HG03575 (cell line): ENCODE measurements around the gene ADRM1.

Experiments used
- ATAC-seq: cut with Tn5 transposase; IDR thresholded peaks from one replicate; pipeline ENCODE4 v1.9.1; 2021; ENCODE audit not compliant: unreplicated experiment, insufficient number of reproducible peaks, low FRiP score; ENCODE audit errors: extremely low read depth

ADRM1 gene

DNA sequence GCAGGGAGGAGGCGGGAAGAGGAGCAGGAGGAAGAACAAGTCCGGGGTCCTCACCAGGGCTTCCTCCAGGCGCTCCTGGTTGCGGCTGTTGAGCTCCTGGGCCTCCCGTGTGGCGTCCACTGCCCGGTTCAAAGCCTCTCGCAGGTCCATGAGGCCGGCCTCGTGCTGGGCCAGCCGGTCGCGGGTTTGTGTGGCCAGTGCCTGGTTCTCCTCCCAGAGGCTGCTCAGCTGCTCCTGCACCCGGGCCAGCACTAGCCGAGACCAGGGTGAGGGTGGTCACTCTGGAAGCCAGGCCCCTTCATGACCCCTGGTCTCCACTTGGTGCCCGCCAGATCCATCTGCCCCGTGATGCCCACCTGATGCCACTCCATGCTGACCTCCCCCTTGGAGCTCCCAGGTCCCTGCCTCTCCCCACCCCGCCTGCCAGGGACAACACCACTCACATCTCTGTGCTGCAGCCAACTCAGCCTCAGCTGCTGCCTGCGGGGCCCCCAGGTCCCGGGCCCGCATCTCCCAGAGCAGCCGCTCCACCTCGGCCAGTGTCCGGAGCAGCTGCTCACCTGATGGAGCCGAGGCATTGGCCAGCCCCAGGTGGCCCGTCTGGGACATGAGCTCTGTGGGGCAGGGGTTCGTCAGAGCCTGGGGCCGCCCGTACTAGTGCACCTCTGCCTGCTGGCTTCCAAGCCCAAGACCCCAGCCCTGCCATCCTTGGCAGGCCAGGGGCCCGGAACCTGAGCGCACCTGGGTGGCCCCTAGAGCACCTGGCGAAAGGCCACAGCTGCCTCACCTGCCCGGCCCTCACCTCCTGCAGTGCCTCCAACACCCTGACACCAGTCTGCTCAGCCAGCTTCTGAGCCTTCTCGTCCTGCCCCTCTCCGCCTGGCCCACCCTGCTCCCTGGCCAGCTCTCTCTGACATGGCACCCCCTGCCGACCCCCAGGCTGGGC is 15.9 kb downstream of the ADRM1 start:
- no peak for ATAC-seq

DNA sequence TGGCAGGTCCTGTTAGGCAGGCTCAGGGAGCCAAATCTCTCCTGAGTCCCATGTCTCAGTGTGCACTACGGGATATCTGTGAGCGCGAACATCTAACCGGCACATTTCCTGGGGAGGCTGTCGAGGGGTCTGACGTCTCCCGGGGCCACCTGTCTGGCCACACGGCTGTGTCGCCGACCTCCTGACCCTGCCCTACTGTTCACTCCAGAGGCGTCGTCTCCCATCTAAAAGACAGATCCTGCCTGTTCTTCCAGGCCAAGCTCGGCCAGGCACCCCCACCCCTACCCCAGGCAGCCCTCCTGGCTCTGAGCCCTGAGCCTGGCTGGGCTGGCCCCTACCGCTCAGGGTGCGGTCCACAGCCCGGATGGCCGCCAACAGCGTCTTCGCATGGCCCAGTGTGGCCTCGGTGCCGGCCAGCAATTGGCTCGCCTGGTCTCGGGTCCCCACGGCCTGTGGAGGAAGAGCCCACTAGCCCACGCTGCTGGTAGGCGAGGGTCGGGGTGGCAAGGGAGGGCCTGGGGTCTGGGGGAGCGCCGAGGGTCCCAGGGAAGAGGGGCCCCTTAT is 16.6 kb downstream of the ADRM1 start:
- ATAC-seq: no peak

DNA sequence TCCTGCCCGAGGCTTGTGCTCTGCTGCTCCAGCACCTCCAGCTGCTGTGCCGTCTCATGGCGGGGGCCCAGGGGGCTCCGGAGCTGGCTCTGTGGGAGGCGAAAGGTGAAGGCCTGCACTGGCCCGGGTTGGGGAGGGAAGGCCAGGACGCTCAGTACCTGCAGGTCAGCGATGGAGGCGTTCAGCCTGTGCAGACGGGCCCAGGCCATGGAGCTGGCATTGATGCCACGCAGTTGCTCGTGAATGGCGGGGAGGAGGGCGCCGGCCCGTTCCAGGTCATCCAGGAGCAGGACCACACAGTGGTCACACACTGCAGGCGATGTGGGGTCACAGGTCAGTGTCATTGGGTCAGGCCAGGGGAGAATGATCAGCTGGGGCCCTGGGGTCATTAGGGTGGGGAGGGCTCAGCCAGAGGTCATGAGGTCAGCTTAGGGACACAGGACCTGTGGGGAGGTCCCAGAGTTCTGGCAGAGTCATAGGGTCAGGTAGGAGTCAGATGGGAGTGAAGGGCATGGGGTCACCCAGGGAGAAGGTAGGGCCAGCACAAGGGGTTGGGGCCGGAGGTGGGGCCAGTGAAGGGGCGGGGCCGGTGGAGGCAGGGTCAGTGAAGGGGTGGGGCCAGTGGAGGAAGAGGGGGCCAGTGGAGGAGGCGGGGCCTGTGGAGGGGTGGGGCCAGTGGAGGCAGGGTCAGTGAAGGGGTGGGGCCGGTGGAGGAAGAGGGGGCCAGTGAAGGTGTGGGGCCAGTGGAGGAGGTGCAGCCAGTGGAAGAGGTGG is 18.0 kb downstream of the ADRM1 start:
- no peak for ATAC-seq

DNA sequence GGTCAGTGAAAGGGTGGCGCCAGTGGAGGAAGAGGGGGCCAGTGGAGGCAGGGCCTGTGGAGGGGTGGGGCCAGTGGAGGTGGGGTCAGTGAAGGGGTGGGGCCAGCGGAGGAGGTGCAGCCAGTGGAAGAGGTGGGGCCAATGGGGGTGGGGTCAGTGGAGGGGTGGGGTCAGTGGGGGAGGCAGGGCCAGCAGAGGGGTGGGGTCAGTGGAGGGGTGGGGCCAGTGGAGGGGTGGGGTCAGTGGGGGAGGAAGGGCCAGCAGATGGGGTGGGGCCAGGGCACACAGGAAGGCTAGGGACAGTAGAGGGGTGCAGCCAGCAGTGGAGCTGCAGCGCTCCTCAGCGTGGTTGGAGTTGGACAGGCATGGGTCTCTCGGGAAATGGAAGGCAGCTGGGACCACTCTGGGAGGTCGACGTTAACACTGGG is 18.7 kb downstream of the ADRM1 start:
- ATAC-seq: no peak

DNA sequence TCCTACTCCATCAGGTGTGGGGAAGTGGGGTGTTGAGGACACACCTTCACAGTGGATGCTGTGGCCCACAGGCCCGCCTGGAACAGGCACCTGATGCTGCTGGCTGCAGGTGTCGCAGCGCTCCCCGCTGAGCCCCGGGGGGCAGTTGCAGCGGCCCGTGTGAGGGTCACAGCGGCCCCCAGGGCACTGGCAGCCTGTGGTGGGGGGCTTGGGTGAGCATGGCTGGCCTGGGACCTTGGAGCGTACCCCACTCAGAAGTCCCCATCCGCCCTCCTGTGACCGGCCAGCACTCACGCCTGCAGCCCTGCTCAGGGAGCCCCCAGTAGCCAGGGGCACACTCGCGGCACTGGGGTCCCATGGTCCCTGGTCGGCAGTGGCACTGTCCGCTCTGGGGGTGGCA is 19.2 kb downstream of the ADRM1 start:
- no peak for ATAC-seq

DNA sequence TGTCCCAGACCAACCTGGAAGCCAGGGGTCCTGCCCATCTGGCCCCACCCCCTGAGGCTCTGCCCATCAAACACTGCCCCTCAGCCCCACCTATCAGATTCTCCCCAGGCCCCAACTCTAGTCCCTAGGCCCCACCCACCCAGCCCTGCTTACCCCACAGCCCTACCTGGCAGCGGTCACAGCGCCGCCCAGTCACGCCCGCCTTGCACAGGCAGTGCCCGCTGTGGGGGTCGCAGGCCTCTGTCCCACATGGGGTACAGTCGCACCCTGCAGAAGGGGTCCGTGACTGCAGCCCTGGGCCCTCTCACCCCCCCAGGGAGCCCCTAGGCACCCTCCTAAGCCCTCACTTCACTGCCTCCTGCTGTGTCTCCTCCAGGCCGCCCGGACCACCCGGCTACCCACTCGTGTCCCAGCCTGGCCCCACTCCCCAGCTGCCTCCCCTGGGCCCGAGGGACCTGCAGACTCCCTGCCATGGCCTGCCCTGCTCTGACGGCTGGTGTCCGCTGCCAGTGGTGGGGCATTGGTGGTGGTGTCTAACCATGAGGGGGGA is 19.8 kb downstream of the ADRM1 start:
- ATAC-seq: no peak

DNA sequence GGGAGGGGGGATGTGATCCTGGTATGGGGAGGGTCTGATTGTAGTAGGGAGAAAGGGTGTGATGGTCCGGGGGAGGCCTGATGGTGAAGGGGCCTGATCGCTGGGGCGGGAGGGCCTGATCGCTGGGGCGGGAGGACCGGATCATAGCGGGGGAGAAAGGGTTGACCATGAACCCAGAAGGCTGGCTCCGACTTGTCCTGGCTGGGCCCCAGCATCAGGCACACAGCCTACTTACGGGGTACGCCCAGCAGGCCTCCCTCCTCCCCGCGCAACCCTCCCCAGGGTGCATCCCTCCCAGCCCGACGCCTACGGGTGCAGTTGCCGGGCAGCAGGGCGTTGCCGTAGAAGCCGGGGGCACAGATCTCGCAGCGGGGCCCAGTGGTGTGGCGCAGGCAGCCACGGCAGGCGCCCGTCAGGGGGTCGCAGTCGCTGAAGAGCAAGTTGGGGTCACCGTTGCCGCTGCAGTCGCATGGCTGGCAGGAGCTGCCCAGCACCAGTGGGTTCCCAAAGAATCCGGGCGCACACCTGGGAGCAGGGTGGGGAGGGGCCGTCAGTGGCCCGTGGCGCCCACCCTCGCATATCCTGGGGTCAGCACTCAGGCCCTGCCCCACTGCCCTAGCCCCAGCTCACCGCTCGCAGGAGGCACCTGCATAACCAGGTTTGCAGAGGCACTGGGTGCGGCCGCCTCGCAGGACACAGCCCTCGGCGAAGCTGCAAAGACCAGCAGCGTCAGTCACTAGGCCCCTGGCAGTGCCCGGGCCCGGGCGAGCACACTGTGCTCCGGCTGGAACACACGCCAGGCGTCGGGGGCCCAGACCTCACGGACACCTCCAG is 20.6 kb downstream of the ADRM1 start:
- no peak for ATAC-seq

DNA sequence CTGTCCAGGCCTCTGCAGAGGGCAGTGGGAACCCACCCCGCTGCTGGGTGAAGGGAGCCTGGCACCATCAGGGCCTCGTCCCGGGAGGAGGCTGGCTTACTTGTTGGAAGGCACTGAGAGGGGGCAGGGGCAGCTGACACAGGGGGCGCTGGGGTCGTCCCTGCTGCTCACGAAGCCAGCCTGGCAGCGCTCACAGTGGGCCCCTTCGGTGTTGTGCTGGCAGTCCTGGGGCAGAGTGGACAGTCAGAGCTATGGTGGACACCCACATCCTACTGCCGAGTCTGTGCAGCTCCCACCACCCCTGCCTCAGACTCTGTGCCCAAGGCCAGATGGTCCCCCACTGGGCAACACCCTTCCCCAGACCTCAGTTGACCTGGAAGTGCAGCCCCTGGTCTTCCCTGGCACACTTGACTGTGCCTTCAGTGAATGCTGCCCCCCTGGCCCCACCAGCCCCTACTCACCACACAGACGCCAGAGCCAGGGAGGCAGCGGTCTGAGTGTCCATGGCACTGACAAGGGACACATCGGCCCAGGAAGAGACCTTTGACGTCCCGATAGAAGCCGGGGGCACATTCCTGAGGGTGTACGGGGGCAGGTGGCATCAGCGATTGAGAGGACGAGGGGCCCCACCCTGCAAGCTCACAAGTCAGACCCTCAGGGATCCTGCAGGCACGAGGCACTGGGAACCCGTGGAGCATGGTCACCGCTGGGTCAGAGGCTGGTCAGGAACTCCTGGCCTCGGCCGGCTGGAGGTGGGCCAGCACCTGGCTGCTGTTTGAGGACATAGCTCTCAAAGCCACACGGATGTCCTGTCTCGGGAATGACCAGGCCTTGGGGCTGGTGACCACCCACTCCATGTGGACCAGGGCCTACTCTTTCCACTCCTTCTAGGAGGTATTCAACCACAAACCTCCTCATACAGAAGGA is 21.4 kb downstream of the ADRM1 start:
- no peak for ATAC-seq

DNA sequence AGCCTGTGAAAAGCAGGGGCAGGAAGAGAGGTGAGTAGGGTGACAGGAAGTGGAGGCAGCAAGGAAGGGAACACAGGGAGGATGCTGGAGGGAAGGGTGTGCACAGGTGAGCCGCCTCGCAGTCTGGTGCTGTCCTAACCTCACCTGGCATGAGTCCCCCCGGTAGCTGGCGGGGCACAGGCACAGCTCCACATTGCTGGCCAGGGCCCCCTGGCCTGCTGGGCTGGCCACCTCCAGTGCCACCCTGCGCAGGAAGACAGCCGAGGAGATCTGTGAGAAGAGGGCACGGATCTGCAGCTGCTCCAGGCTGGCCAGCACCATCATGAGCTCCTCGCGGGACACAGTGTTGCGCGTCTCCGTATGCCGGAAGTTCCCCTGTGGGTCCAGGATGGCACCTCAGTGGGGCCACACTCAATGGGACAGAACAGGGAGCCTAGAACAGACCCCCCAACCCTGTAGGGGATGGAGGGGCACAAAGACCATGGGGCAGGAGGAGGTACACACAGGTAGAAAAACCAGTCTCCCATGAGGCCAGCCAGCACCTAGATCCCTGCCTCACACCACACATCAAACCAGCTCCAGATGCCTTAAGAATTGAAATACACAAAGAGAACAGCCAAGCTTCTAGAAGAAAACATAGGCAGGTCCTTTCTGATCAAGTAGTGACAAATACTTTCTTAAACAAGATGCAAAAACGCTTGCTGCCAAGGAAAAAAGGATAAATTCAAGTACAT is 22.5 kb downstream of the ADRM1 start:
- ATAC-seq: no peak

DNA sequence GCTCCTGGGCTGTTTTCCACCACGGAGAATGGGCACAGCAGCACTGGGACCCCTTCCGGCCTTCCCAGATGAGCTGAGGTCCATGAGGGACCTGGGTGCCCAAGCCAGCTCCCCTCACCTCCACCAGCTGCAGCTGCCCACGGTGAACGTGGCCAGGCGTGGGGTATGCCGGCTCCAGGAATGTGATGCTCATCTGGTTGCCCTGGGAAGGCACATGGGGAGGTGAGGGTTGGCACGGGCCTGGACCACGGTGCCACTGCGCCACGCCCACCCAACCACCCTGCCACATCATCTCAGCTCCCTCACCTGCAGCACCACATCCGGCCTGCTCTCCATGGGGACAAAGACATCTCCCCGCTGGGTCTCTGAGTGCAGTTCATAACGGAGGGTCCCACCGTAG is 23.8 kb downstream of the ADRM1 start:
- ATAC-seq: no peak

DNA sequence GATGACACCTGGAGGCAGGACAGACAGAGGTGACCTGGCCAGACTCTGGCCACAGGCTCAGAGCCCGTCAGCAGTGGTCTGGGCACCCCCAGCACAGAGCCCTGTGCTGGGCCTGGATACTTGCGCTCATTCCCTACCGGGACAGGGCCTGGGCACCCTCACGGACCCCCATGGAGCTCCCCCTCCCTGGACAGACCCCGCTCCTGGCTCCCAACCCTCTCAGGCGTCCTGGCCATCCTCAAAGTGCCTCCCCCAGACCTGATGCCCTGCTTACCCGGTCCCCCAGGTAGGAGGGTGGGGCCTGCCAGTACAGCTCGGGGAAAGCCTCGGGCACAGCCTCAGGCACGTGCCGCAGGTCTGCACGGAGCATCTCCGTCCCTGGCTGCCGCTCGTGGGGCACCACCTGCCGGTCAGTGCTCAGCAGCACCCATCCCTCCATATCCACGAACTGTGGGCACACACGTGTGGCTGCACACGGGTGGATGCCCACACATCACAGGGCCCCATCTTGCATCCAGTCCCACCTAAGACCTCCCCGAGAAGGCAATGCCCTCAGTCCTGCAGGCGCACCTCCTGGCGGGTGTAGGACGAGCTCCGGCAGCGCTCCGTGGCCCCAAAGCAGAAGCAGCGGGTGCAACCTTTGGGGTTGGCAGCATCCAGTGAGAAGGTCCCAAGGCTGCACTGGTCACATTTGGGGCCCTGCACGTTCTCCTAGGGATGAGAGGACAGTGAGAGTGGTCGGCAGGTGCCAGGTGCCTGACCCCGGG is 24.3 kb downstream of the ADRM1 start:
- no peak for ATAC-seq

DNA sequence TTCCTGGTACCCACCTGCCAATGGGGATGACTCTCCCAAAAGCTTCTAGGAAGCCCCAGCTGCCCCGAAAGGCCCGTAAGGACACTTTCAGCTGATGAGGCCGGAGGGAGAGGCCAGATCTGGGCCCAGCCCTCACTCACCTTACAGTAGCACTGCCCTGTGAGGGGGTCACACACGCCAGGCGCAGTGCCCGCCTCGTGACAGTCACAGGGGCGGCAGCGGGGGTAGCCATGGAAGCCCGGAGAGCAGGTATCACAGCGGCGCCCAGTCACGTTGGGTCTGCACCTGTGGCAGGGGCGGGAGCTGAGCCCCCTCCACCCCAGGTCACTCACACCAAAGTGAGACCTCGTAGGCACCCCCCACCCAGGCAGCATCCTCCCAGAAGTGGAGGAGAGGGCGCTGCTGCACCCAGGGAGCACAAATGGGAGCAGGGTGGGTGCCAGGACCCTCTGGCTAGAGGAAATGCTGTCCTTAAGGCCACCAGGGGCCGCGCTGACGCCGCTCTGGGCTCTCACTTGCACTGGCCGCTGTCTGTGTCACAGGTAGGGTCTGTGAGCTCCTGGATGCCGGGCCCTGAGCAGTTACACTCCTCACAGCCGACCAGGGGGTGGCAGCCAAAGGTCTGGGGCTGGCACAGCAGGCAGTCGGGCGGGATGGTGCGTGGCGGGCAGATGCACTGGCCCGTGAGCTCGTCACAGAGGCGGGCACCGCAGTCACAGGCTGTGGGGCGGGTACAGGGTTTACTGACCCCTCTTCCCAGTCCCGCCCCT is 25.1 kb downstream of the ADRM1 start:
- ATAC-seq: no peak

DNA sequence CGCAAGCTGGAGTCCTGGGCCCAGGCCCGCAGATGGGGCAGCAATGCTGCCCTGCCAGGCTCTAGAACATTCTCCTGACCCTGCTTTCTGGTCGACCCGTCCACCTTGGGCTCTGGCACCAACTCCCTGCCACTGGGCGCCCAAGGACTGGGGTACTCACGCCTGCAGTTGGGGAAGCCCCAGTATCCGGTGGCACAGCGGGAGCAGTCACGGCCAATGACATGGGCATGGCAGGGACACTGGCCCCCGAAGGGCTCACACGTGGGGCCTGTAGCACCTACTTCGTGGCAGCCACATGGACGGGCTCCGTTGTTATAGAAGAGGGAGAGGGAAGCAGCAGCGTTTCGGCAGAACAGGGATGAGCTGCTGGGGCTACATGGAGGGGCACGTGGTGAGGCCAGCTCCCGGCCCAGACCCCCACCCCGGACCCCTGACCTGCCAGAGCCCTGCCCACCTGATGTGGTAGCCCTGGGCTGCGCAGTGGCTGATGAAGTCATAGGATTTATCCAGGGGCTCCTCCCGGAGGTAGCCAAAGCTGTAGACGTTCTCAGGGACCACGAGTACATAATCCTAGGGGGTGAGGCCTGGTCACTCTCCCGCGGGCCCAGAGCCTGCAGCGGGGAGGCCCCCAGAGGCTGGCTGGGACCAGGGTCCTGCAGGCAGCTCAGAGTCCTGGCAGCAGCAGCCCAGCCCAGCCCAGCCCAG is 26.0 kb downstream of the ADRM1 start:
- no peak for ATAC-seq

DNA sequence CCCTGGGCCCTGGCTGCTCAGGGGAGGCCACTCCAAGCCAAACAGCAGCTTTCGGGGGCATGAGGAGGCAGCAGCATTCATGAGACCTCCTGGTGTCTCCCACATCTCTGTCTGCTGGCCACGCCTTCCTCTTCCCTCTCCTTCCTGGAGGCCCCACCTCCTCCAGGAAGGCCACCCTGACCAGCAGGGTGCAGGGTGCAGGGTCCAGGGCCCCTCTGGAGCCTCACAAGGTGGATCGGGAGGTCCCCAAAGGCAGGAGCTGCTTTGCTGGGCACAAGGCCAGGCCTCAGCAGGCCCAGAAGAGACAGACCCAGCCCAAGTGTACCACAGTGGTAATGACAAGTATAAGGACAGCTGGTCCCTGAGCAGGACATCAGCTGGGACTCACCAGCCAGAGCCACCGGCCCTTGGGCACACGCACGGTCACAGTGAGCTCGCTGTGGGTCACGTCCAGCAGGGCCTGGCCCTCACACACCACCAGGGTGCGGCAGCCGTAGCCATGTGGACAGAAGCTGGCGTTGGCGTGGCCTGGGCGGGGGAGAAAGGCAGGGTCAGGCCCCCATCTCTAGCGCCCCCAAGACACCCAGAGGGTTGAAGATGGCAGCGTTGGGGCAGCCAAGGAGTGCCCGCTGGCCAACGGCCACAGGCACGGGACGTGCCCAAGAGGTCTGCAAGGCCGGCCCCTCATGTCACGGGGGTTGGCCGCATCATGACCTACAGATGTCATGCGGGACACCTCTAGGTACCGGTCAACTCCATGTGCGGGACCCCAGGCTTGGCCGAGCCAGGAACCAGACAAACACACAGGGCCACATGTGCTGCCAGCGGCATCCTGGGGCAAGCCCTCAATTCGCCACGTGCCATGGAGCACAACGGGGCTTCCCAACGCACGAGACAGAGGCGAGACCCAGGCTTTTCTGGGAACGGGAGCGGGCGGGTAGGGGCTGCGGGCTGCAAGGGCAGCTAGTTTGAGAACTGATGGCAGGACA is 26.9 kb downstream of the ADRM1 start:
- ATAC-seq: no peak
